GM23338 (cell line): ENCODE results near the gene PSMB3. TPM values are rescaled to one million over a fixed set of nuclear protein-coding genes. Genes with fewer than 3 reads are reported as not detected.

Experiments
- ATAC-seq: fragments of 200-7000 bp; cut with Tn5 transposase; 3 replicates; pipeline ENCODE4 v1.9.1; 2020
- DNase-seq: peaks from one replicate; pipeline ENCODE4 v3.0.0-alpha.2; 2015; ENCODE audit warnings: low spot score
- H2AFZ ChIP-seq: fragments of 200-600 bp; sonication (generic); 2 replicates; pipeline ENCODE4 v1.8.0; 2016; ENCODE audit warnings: antibody characterized with exemption, mild to moderate bottlenecking, moderate library complexity
- H3F3A ChIP-seq: fragments of 200-600 bp; sonication (generic); replicated peaks from 2 replicates; pipeline ENCODE4 v1.8.0; 2017; ENCODE audit warnings: antibody characterized with exemption, mixed run types, low read depth
- H3K27ac ChIP-seq: fragments of 200-600 bp; sonication (generic); 2 replicates; pipeline ENCODE4 v1.6.1; 2016; ENCODE audit warnings: low read depth
- H3K27me3 ChIP-seq: fragments of 200-600 bp; sonication (generic); 2 replicates; pipeline ENCODE4 v1.8.0; 2016; ENCODE audit warnings: mild to moderate bottlenecking, mixed run types, moderate library complexity; ENCODE audit not compliant: insufficient read depth
- H3K36me3 ChIP-seq: fragments of 200-600 bp; sonication (generic); 2 replicates; pipeline ENCODE4 v1.8.0; 2016; ENCODE audit warnings: mild to moderate bottlenecking; ENCODE audit not compliant: insufficient read depth
- H3K4me1 ChIP-seq: fragments of 200-600 bp; sonication (generic); 2 replicates; pipeline ENCODE4 v1.8.0; 2016; ENCODE audit warnings: mild to moderate bottlenecking, moderate library complexity; ENCODE audit not compliant: insufficient read depth
- H3K4me2 ChIP-seq: fragments of 200-600 bp; sonication (generic); 2 replicates; pipeline ENCODE4 v1.7.1; 2017; ENCODE audit warnings: mixed run types
- H3K4me3 ChIP-seq: fragments of 200-600 bp; sonication (generic); 2 replicates; pipeline ENCODE4 v1.6.1; 2016; ENCODE audit warnings: mixed run types
- H3K79me2 ChIP-seq: fragments of 200-600 bp; sonication (generic); replicated peaks from 2 replicates; pipeline ENCODE4 v1.8.0; 2017; ENCODE audit warnings: mild to moderate bottlenecking; ENCODE audit not compliant: insufficient read depth
- H3K9me2 ChIP-seq: fragments of 200-600 bp; sonication (generic); 2 replicates; pipeline ENCODE4 v1.8.0; 2017; ENCODE audit not compliant: insufficient read depth
- H4K20me1 ChIP-seq: fragments of 200-600 bp; sonication (generic); replicated peaks from 2 replicates; pipeline ENCODE4 v1.8.0; 2017; ENCODE audit warnings: mild to moderate bottlenecking; ENCODE audit not compliant: insufficient read depth
- H3K27ac Mint-ChIP-seq: 2 replicates; pipeline ENCODE4 v1.8.0; 2020; ENCODE audit warnings: inconsistent platforms, mild to moderate bottlenecking, moderate library complexity, mixed read lengths
- H3K27me3 Mint-ChIP-seq: 3 replicates; pipeline ENCODE4 v1.8.0; 2022; ENCODE audit warnings: low read depth, mild to moderate bottlenecking, moderate library complexity, mixed read lengths, inconsistent platforms; ENCODE audit not compliant: insufficient read depth, poor library complexity
- H3K36me3 Mint-ChIP-seq: 3 replicates; pipeline ENCODE4 v1.8.0; 2021; ENCODE audit warnings: low read depth, mild to moderate bottlenecking, inconsistent platforms, moderate library complexity, mixed read lengths
- H3K4me1 Mint-ChIP-seq: 3 replicates; pipeline ENCODE4 v1.8.0; 2020; ENCODE audit warnings: mild to moderate bottlenecking, inconsistent platforms, mixed read lengths
- H3K4me3 Mint-ChIP-seq: 3 replicates; pipeline ENCODE4 v1.8.0; 2021; ENCODE audit warnings: moderate library complexity, mild to moderate bottlenecking, inconsistent platforms, mixed read lengths
- H3K9me3 Mint-ChIP-seq: 3 replicates; pipeline ENCODE4 v1.8.0; 2020; ENCODE audit warnings: moderate library complexity, mild to moderate bottlenecking, inconsistent platforms, mixed read lengths
- CREB1 ChIP-seq: fragments of 250-450 bp; sonication (Bioruptor Pico); IDR thresholded peaks from 2 replicates; pipeline ENCODE4 v1.5.0; 2020; ENCODE audit warnings: low read depth, mild to moderate bottlenecking, moderate library complexity
- CTCF ChIP-seq, 2 experiments: fragments of 200-600 bp in 1 of 2; sonication (generic) in 1 of 2; conservative IDR thresholded peaks; 2 replicates each; pipeline versions ENCODE4 v1.5.1 to v1.6.1; 2016 to 2017; ENCODE audit warnings: antibody characterized with exemption in 2 of 2, low read depth in 2 of 2, mild to moderate bottlenecking in 2 of 2, moderate library complexity in 1 of 2
- EZH2phosphoT487 ChIP-seq: fragments of 200-600 bp; sonication (generic); IDR thresholded peaks from one replicate; pipeline ENCODE4 v1.8.1; 2018; ENCODE audit warnings: antibody characterized with exemption; ENCODE audit not compliant: unreplicated experiment
- JUNB ChIP-seq: IDR thresholded peaks from one replicate; pipeline ENCODE4 v1.6.1; 2016; ENCODE audit warnings: antibody characterized with exemption; ENCODE audit not compliant: unreplicated experiment
- NANOG ChIP-seq: IDR thresholded peaks from 2 replicates; pipeline ENCODE4 v1.6.1; 2016; ENCODE audit warnings: antibody characterized with exemption, borderline replicate concordance
- POLR2AphosphoS5 ChIP-seq: IDR thresholded peaks from 2 replicates; pipeline ENCODE4 v1.6.1; 2016; ENCODE audit warnings: antibody characterized with exemption, low read depth
- STAT1 ChIP-seq: IDR thresholded peaks from one replicate; pipeline ENCODE4 v1.6.1; 2016; ENCODE audit warnings: antibody characterized with exemption; ENCODE audit not compliant: unreplicated experiment
- ZNF114 ChIP-seq: fragments of 250-450 bp; sonication (Bioruptor Pico); IDR thresholded peaks from 2 replicates; pipeline ENCODE4 v1.5.0; 2020; ENCODE audit warnings: mild to moderate bottlenecking, moderate library complexity
- ZNF462 ChIP-seq: fragments of 250-450 bp; sonication (Bioruptor Pico); IDR thresholded peaks from 2 replicates; pipeline ENCODE4 v1.5.0; 2020; ENCODE audit warnings: mild to moderate bottlenecking, moderate library complexity
- polyA plus RNA-seq: library from polyadenylated mRNA; unstranded; fragments of >200 nt; fragmentation: Nextera tagmentation; extraction: Ambion mirVana; gene quantifications from 2 replicates; pipeline ENCODE4 v1.2.1, GENCODE V29; 2016
- total RNA-seq: library from RNA; depleted of rRNA; stranded (reverse); fragments of >200 nt; shearing (Covaris generic); gene quantifications from 2 replicates; pipeline ENCODE4 v1.2.3, GENCODE V29; 2014

PSMB3 gene
- total and polyA plus RNA-seq, 2 experiments from 2014 or later, result 250 to 523 TPM

- Mint-ChIP-seq H3K36me3 (peaks cover 26% of the 10 kb centered on the region), H3K4me3 (peak overlapping the region; percentile 97), H3K27ac (no peak overlapping the region), H3K9me3 (no peaks in the 10 kb centered on the region; the same call in 2 of the 3 replicates), H3K4me1 (peaks cover 57% of the 10 kb centered on the region), H3K27me3 (peaks cover 35% of the 10 kb centered on the region)
- Histone ChIP-seq H3K4me1 (peaks cover 42% of the 10 kb centered on the region), H2AFZ (no peak overlapping the region), H3K36me3 (no peaks in the 10 kb centered on the region), H4K20me1 (peaks cover 55% of the 10 kb centered on the region), H3K4me3 (peak overlapping the region; percentile 99; the same call in 1 of the 2 replicates), H3K27me3 (peaks cover 6% of the 10 kb centered on the region), H3F3A (peaks cover 3% of the 10 kb centered on the region; the same call in 1 of the 2 replicates), H3K79me2 (peaks cover 74% of the 10 kb centered on the region), H3K27ac (no peak overlapping the region), H3K9me2 (no peaks in the 10 kb centered on the region), H3K4me2 (peak overlapping the region; percentile 84)
- DNase-seq, result no peak
- TF ChIP-seq JUNB (no peak), STAT1 (no peak), ZNF462 (CRISPR knock-in tag) (no peak), CTCF (conservative IDR thresholded peaks at IDR 0.05; ENCODE audit: low read depth in 2 of 2) (no peak), ZNF114 (CRISPR knock-in tag) (no peak), NANOG (no peak), CREB1 (CRISPR knock-in tag) (no peak), EZH2phosphoT487 (no peak), POLR2AphosphoS5 (no peak)
- ATAC-seq, result no peak
Observed at GRCh38 chr17:38745545-38745944, 7.0 kb upstream of the PSMB3 start.
